Kidney tubule cell (primary cell): ENCODE results near the gene RTP2.

Source experiments
- DNase-seq: peaks from one replicate; pipeline ENCODE4 v3.0.0-alpha.2; 2018; ENCODE audit warnings: low spot score

RTP2 gene, protein sequence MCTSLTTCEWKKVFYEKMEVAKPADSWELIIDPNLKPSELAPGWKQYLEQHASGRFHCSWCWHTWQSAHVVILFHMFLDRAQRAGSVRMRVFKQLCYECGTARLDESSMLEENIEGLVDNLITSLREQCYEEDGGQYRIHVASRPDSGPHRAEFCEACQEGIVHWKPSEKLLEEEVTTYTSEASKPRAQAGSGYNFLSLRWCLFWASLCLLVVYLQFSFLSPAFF

DNA sequence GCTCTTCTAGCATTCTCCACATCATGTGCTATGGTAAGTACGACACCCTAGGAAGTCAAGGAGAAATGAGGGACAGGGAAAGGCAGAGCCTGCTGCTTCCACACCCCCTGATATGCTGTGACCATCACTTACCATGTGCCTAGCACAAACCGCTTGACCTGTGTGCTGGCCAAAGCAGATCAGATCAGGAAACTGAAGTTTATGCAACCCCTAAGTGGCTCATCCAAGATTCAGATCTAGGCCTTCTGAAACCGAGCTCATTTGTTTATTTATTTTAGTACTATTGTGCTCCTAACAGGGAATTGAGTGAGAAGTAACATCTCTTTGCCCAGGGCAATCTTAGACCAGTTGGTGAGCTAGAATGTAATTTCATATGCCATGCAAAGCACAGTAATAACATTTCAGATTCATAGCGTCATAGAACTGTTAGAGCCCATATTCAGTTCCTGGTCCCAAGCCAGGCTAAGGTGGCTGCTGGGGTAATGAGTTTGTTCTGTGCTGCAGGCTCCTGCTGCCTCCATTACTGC is at the start of gene RTP2:
Gene RTP2, minus strand, starts transcription at position 51 of the 527 bp plus-strand sequence. CDS start 429 bp downstream, outside the sequence.
- no peak for DNase-seq

DNA sequence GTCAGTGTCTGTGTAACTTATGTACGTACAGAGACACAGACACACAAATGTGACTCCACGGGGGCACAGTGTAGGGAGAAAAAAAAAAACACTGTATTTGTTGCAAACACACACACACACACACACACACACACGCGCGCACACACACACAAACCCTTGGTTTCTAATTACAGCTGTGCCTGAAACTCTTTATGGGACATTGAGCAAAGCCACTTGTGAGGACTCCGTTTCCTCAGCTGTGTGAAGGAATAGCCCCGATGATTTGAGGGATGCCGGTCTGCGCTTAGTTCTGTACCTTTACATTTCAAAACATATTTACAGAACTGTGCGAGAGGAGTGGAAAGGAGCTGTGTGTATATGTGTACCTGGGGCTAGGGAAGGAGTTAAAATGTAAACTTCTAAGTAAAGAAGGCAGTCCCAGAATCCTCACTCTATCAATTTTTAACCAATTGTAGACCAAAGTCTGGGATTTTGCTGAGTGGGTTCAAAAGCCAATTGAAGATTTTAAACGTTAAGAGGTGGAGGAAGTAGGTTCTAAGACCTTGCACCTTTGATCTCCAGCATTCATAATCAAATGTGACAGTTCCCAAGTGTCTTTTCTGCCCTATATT is 48.3 kb upstream of the RTP2 start:
- DNase-seq: peak; percentile 37

DNA sequence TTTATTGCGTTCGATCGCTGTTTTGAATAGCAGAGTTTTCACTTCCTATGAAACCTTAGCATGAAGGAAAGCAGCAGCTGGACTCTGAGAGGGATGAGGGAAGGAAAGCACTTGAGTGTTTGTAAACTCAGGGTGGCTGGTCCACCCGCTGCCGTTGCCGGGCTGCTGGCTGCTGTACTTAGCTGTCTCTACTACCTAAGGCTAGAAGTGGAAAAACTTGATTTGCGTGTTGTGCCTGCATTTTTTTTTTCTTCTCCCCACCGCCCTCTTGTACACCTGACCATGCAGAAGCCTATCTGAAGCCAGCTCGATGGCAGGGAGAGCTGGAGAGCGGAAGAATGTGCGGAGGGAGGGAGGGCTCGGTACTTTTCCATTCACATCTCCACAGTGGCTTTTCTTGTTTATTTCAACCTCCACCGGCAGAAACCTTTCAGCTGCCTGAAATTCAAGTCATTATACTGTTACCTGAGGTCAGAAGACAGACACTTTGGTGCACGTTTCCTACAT is 47.7 kb upstream of the RTP2 start:
- DNase-seq: peak; percentile 75

GRCh38 chr3:187748050-187748481 is 45.7 kb upstream of the RTP2 start:
- peak; percentile 84 for DNase-seq

GRCh38 chr3:187747506-187747905 is 45.1 kb upstream of the RTP2 start:
- no peak for DNase-seq

DNA sequence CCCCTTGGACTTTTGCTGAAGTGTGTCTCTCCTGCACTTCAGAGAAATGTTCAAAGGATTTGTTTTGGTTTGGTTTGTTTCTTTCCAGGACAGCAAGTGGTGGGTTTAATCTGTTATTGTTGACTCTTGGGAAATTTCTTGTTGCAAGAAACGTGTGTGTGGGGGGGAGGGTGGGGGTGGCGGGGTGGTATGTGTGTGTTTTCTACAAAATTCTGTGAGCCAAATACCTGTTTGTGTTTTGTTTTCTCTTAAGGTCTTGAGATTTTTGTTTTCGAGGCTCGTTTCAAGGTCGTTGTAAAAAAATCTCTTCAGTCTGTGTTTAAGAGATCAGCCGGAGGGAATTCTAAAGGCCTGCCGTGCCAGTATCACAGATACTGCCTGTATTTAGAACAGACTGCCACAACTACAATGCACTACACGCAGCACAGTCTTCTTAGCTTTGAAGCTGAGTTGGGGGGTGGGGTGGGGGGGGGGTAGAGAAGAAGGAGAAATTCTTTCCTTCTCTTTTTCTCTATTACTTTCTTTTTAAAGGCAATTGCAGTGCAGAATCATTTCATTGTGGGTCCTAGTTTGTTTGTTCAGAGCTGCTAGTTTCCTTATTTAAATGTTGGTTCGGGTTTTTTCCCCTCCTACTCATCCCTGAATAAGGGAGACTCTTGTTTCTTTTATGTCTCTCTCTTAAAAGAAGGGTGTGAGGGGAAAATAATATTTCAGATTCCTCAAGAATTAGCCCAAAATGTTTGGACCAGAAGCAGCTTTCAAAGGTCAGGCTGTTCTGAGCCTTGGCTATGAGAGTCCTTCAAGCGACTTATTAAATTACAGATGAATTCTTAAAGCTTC is 44.3 kb upstream of the RTP2 start:
- no peak for DNase-seq

- DNase-seq: no peak
Measured at GRCh38 chr3:187746059-187746441, 43.7 kb upstream of the RTP2 start.

DNA sequence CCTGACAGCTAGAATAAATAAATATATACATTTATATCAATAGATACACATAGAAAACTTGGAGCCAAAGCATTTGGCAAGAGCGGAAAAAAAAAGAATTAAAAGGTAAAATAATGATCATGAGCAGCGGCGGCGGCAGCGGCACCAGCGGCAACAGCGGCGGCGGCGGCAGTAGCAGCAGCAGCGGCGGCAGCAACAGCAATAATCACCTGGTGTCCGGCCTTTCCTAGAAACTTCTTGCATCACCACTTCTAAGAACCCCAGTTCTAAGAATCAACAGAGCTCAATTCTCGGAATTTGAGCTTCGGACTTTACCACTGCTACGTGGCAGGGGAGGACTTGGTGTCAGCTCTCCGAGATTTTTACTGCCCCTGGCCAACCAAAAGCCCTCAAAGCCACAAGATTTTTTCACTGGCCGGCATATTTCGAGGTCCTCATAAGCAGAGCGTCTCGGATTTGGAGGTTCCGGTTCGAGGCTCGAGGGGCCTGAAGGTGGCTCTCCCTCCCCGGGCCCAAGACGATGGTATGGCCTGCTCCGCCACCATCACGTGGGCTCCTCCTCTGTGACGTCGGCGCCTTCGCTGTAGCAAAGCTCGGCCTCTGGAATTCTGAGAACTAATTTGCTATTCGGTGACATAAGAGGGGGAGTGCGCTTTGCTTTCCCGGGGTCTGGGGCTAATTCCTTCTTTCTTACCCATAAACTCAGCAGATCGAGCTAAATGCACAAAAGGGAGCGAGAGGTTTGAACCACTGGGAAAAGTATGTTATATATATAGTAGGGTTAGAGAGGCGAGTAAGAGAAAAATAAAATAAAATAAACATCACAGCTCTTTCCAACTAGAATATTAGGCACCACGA is 43.1 kb upstream of the RTP2 start, which contains the start of gene BCL6:
Gene BCL6, minus strand, starts transcription at position 268 of the 858 bp plus-strand sequence. CDS start 11,775 bp downstream, outside the sequence.
- DNase-seq: peak; percentile 97

DNA sequence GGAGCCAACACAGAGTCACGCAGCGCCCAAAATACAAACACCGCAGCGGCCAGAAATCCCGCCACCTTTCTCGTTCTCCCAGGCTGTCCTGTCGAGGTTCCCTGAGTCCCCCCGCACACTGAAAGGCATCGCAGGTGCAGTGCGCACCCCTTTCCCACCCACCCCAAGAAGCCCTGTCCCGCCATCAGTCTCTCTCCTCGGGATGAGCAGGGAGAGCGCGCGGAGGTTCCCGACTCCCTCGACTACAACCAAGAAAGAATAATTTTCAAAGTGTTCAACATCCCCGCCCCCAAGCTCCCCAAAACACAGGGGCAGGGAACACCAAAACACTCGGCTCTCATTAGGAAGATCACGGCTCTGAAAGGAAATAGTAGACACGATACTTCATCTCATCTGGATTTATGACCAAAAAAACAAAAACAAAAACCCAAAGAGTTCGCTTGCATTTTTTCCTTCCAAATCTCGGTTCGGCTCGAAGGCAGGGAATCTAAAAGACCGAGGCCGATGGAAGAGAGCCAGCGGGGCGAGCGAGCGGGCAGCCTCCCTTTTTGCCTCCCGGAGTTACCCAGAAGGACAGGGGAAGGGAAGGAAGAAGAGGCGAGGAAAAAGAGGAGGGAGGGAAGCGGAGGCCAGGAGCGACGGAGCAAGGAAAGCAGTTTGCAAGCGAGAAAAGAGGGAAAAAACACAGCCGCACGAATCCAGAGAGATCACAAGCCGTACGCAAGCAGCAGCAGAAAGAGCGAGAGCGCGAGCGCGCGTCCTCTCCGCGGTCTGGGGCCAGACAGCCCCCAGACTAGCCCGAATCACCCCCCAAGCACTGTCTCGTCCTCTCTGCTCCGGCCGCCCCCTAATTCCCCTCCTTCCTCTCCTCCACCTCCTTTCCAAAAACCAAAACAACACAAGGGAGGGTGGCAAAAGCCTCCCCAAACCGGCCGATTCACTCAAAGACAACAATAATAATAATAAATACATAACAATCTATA is 42.1 kb upstream of the RTP2 start:
- DNase-seq: peak; percentile 51

GRCh38 chr3:187743195-187744141 is 41.1 kb upstream of the RTP2 start:
- peak; percentile 47 for DNase-seq

GRCh38 chr3:187742351-187743171 is 40.2 kb upstream of the RTP2 start:
- DNase-seq: peak; percentile 33

DNA sequence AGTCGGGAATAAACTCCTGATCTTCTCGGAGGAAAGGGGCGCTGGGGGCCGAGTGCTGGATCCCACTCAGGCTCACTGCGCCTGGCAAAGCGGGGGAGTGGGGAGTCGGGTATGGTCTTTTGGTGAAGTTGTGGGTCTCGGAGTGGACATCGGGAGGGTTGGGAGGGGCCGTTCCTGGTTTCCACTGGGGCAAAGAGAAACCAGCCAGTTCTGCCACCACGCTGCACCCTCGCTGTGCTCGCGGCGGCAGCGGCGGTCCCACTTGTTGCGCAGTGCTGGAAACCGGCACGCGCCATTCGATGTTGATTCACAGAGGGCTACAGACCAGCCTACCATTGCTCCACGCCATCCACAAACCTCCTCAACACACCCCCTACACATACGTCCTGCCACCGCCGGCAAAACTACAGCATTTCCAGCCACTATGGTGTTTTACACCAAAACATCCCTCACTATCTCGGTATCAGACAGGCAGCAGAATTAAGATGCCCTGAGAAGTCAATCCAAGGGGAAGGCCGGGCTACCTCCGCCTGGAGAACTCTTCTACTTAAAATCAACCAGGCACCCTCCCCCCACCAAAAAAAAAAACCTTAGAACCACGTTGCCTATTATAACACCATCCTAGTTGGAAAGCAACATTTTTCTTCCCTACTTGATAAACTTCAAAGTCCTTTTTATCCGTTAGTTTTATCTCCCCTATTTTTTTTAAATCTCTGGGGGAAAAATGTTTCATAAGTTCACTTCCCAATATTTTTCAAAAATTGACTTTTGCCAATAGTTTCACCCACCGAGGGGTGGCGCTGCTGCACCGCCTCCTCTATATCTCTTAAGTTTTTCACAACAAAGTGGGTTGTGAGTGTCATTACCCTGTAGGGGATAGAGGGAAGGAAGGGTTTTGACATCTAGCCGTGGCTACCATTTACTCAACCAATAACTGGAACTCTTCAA is 39.3 kb upstream of the RTP2 start:
- peak; percentile 76 for DNase-seq

DNA sequence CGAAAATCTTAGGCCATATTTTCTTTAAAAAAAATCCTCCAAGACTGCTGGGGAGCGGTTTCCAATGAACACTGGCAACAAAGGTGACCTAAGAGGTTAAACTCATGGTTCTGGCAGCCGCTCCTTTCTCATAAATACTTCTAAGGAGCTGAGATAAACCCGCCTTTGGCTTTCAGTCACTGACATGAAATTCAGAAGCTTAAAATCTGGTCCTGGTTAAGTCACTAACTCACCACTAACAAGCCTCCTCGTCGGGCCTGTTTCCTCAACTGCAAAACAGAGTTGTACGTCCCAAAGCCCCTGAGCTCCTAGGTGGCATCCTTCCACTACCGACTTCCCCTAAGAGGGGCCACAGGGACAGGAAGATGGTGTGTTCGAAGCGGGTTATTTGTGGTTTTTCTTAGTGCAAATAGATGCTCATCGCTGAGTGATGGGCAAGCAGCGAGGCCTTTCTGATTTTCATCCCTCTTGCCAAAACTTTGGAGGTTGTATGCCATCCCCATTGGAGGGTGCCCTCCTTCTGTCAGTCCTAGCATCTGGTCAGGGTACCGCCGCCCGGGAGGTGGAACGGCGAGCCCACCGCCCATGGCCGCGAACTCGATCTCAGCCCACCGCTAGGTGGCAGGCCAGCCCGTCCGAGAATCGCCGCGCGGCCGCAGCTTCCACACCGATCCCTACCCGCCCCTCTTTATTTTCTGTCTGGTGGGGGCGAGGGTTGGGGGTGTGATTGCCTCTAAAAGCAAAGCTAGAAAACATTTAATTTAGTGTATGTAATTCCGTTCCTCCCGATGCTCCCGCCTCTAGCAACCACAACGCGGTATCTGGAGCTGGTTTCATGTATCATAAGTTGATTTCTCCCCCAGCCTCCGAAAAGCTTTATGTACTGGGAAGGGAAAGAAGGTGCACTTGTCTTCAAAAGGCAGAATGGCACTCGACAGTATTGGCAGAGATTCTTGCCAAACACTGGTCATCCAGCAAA is 38.4 kb upstream of the RTP2 start:
- peak; percentile 61 for DNase-seq

GRCh38 chr3:187739561-187740332 is 37.4 kb upstream of the RTP2 start:
- peak; percentile 86 for DNase-seq

DNA sequence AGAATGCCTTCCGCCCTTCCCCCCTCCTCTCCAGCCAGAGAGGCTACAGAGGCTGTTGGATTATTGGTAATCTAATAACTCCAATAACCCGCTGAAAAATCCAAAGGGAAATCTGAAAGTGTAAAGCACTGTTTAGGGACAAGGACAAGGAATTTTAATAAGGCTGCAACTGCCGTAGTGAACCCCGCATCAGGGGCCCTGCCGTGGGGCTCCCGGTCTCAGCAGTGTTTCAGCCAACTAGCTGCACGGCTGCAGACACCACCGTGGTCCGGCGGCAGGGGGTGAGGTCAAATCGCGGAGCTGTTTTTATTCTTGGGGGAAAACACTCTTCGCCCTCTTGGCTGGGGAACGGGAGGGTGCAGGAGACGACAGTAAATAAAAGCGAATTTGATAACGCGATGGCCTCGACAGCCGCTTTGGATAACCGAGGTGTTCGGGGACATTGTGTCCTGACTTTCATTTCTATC is 36.8 kb upstream of the RTP2 start:
- DNase-seq: no peak
